Measurements from ENCODE around the gene B3GALT4.

B3GALT4 gene

GRCh38 chr6:33288141-33288920 is 11.4 kb downstream of the B3GALT4 start:
- peak overlapping the region; percentile 98 for H3K4me3 ChIP-seq (ENCODE audit: low read depth, low read length)
- TF ChIP-seq, protein P1, sequence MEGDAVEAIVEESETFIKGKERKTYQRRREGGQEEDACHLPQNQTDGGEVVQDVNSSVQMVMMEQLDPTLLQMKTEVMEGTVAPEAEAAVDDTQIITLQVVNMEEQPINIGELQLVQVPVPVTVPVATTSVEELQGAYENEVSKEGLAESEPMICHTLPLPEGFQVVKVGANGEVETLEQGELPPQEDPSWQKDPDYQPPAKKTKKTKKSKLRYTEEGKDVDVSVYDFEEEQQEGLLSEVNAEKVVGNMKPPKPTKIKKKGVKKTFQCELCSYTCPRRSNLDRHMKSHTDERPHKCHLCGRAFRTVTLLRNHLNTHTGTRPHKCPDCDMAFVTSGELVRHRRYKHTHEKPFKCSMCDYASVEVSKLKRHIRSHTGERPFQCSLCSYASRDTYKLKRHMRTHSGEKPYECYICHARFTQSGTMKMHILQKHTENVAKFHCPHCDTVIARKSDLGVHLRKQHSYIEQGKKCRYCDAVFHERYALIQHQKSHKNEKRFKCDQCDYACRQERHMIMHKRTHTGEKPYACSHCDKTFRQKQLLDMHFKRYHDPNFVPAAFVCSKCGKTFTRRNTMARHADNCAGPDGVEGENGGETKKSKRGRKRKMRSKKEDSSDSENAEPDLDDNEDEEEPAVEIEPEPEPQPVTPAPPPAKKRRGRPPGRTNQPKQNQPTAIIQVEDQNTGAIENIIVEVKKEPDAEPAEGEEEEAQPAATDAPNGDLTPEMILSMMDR (IDR thresholded peaks at IDR 0.05; ENCODE audit: low read depth, low read length) = no peak

DNA sequence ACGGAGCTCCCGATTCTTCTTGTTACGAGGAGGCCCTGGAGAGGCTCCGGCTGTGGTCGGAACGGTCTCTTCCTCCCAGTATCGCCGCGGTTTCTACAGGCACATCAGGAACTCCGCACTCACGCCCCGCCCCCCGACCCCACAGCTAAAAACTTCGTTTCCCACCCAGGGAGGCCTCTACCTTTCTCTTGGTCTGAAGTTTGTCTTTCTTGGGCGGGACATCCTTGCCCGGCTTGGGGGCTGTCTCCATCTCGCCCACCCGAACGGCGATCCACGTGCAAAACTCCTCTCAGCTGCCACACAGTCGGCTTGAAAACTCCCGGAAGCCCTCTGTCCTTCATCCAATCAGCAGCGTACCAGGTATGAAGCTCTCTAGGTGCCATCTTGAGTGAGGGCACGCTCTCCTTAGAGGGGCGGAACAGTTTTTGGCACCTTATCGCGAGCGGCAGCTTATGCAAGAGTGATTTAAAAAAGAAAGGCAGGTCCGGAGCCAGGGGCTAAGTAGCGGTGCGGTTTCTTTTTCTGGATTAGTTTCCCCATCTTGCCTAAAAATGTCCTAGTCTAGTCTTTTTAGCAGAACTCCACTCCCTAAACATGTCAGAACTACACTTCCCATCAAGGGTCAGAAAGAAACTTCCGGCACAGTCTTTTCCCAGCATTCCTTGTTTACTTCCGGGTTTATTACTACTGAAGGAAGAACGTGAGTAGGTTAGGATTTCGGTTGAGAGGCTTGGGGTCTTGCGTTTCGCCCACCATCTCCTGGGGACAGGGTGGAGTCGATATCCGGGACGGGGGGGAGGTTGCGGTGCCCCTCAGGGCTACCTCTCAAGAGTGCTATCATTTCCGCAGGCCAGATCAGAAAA is 12.2 kb downstream of the B3GALT4 start, which contains the start of the genes PFDN6 and WDR46:
Gene PFDN6 (plus strand): TSS at position 681 of the 863 bp plus-strand sequence. CDS start 256 bp downstream, outside the sequence.
Gene WDR46 (minus strand): TSS at position 319 of the 863 bp plus-strand sequence. CDS start 69 bp downstream, at position 250.
- TF ChIP-seq, protein P1 (IDR thresholded peaks at IDR 0.05; ENCODE audit: low read depth, low read length) = no peak
- H3K4me3 ChIP-seq (ENCODE audit: low read depth, low read length) = peak within 1 kb of the TSS; percentile 98

- TF ChIP-seq, protein P1 (IDR thresholded peaks at IDR 0.05; ENCODE audit: low read depth, low read length) = no peak
- peak overlapping the region; percentile 98 for H3K4me3 ChIP-seq (ENCODE audit: low read depth, low read length)
Observed at GRCh38 chr6:33289784-33290315, 12.9 kb downstream of the B3GALT4 start.

GRCh38 chr6:33290459-33290858 is 13.5 kb downstream of the B3GALT4 start:
- TF ChIP-seq, protein P1 (IDR thresholded peaks at IDR 0.05; ENCODE audit: low read depth, low read length) = no peak
- H3K4me3 ChIP-seq (ENCODE audit: low read depth, low read length) = peak overlapping the region; percentile 98

GRCh38 chr6:33292996-33293682 is 16.2 kb downstream of the B3GALT4 start:
- no peak overlapping the region for H3K4me3 ChIP-seq (ENCODE audit: low read depth, low read length)
- TF ChIP-seq, protein P1 (IDR thresholded peaks at IDR 0.05; ENCODE audit: low read depth, low read length) = no peak

GRCh38 chr6:33294086-33294823 is 17.3 kb downstream of the B3GALT4 start:
- H3K4me3 ChIP-seq (ENCODE audit: low read depth, low read length) = no peak overlapping the region
- TF ChIP-seq, protein P1 (IDR thresholded peaks at IDR 0.05; ENCODE audit: low read depth, low read length) = no peak
